Spleen (tissue), 11 donors: ENCODE data around the gene PTPRA. TPM values are rescaled to one million over a fixed set of nuclear protein-coding genes. Genes with fewer than 3 reads are reported as not detected.

Experiments used
- DNase-seq: peaks from one replicate; pipeline ENCODE4 v3.0.0-alpha.2; 2020
- H3K27ac ChIP-seq, 8 donors: fragments of 200-600 bp; sonication (generic) in 7 of 8; 1 replicate in 4 of 8; 2 replicates in 4 of 8; pipeline versions ENCODE4 v1.5.0 to v1.8.0; 2016 to 2021; ENCODE audit warnings: inconsistent platforms in 4 of 8, mild to moderate bottlenecking in 4 of 8, moderate library complexity in 1 of 8
- H3K27me3 ChIP-seq, 7 donors: fragments of 200-600 bp; sonication (generic) in 6 of 7; replicated peaks in 1 of 7; 1 replicate in 4 of 7; 2 replicates in 3 of 7; pipeline versions ENCODE4 v1.5.0 to v1.8.0; 2016 to 2021; ENCODE audit warnings: inconsistent platforms in 3 of 7, mild to moderate bottlenecking in 1 of 7
- H3K36me3 ChIP-seq, 6 donors: fragments of 200-600 bp; sonication (generic) in 5 of 6; 1 replicate in 4 of 6; 2 replicates in 2 of 6; pipeline versions ENCODE4 v1.5.0 to v1.8.0; 2016 to 2021; ENCODE audit warnings: inconsistent platforms in 2 of 6
- H3K4me1 ChIP-seq, 6 donors: fragments of 200-600 bp; sonication (generic) in 5 of 6; 1 replicate in 3 of 6; 2 replicates in 3 of 6; pipeline versions ENCODE4 v1.5.0 to v1.8.0; 2016 to 2021; ENCODE audit warnings: inconsistent platforms in 3 of 6
- H3K4me3 ChIP-seq, 8 donors: fragments of 200-600 bp; sonication (generic) in 7 of 8; 1 replicate in 4 of 8; 2 replicates in 4 of 8; pipeline versions ENCODE4 v1.5.0 to v1.8.0; 2016 to 2021; ENCODE audit warnings: inconsistent platforms in 4 of 8, mild to moderate bottlenecking in 4 of 8, moderate library complexity in 2 of 8
- H3K9me3 ChIP-seq, 8 donors: fragments of 200-600 bp; sonication (generic) in 7 of 8; 1 replicate in 4 of 8; 2 replicates in 4 of 8; pipeline versions ENCODE4 v1.5.0 to v1.8.0; 2016 to 2021; ENCODE audit warnings: inconsistent platforms in 4 of 8
- POLR2A ChIP-seq, 3 donors: fragments of 450-650 bp; IDR thresholded peaks; one replicate each; pipeline ENCODE4 v1.5.1; 2017; ENCODE audit warnings: antibody characterized with exemption in 3 of 3, mild to moderate bottlenecking in 1 of 3
- POLR2AphosphoS5 ChIP-seq, 3 donors: sonication (generic); formaldehyde crosslinking; IDR thresholded peaks; one replicate each; pipeline ENCODE4 v1.5.1; 2017; ENCODE audit warnings: antibody characterized with exemption in 3 of 3
- WGBS, 5 donors: extraction: QIAGEN DNeasy Blood & Tissue Kit in 3 of 5; methylation state at CpG; one replicate each; pipeline versions ENCODE4 v1.1.5 to v1.1.7; 2013 to 2018; 5-methylcytosine and 5-hydroxymethylcytosine counted together
- intact Hi-C: fragments of 100-400 bp; cut with DNase I; formaldehyde crosslinking; loops from one replicate; pipeline ENCODE4 v1.15.0; 2023; ENCODE audit warnings: low total_unique reads
- polyA plus RNA-seq, 3 donors: library from polyadenylated mRNA; stranded (reverse); fragments of 200-250 nt; gene quantifications; one replicate each; pipeline ENCODE4 v1.2.1, GENCODE V29; 2013
- total RNA-seq, 7 donors: library from RNA; depleted of rRNA in 3 of 7; stranded (reverse); fragments of >200 nt in 3 of 7; fragmentation: NEBNext Ultra II Directional in 4 of 7; extraction: Animal tissue kit (Norgen Biotek cat#: 25700) in 4 of 7; gene quantifications; one replicate each; pipeline versions ENCODE4 v1.1.0 to v1.2.1, GENCODE V29; 2016 to 2021
- TF ChIP-seq, protein P1 (sequence below), 11 experiments: fragments of 200-600 bp in 7 of 11; fragments of 450-650 bp in 4 of 11; sonication (generic) in 4 of 11; IDR thresholded peaks in 8 of 11; conservative IDR thresholded peaks in 3 of 11; 1 replicate in 7 of 11; 2 replicates in 4 of 11; pipeline versions ENCODE4 v1.4.0 to v1.8.0; 2016 to 2021; ENCODE audit warnings: antibody characterized with exemption in 11 of 11, inconsistent platforms in 4 of 11, mild to moderate bottlenecking in 1 of 11
- donor health status: healthy with polysubstance abuse.
- donor health status: DM: no; HTN: no; CAD: no; lungs with moderate emphysema.
- donor health status: DM: no; HTN: no; CAD: no.
- donor health status: Bipolar disorder and iron deficiency.
- donor health status: healthy.
- donor health status: DM: no; HTN: no; CAD: no.
- donor health status: DM: yes; HTN: yes; CAD: no.

Gene PTPRA
- total and polyA plus RNA-seq, 10 donors = 15.3 to 65.5 (median 52.4) TPM

DNA sequence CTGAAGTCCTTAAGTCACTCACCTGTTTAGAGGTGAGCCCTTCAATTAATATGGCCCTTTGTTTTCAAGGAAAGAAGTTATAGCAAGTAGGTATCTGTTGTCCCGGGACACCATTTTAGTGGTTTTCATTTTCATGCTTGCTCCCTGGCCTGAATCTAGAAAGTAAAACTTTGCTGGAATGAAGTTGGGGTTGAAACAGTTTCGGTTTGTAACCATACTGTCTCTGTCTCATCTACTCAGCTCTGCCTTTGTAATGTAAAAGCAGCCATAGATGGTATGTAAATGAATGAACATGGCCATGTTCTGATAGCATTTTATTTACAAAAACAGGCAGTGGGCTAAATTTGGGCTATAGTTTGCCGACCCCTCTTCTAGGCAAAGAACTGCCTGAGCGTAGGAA lies 105.2 kb downstream of the PTPRA start:
- WGBS, 5 donors = 75 to 89% (median 75%) methylated on average over 4 of the region's 4 CpGs
- peaks cover 0 to 12% (median 5%) of the 10 kb centered on the region in 6 donors for H3K4me1 ChIP-seq
- no peaks in the 10 kb centered on the region for H3K9me3 ChIP-seq
- no peak overlapping the region for H3K27ac ChIP-seq
- intact Hi-C loops = no loop called here
- no peaks in the 10 kb centered on the region for H3K27me3 ChIP-seq
- no peak for TF ChIP-seq POLR2A (IDR thresholded peaks at IDR 0.05)
- TF ChIP-seq POLR2AphosphoS5 (IDR thresholded peaks at IDR 0.05) = no peak
- TF ChIP-seq, protein P1, sequence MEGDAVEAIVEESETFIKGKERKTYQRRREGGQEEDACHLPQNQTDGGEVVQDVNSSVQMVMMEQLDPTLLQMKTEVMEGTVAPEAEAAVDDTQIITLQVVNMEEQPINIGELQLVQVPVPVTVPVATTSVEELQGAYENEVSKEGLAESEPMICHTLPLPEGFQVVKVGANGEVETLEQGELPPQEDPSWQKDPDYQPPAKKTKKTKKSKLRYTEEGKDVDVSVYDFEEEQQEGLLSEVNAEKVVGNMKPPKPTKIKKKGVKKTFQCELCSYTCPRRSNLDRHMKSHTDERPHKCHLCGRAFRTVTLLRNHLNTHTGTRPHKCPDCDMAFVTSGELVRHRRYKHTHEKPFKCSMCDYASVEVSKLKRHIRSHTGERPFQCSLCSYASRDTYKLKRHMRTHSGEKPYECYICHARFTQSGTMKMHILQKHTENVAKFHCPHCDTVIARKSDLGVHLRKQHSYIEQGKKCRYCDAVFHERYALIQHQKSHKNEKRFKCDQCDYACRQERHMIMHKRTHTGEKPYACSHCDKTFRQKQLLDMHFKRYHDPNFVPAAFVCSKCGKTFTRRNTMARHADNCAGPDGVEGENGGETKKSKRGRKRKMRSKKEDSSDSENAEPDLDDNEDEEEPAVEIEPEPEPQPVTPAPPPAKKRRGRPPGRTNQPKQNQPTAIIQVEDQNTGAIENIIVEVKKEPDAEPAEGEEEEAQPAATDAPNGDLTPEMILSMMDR (IDR thresholded peaks at IDR 0.05 in 8 of 11, conservative IDR thresholded peaks at IDR 0.05 in 3 of 11) = no peak
- no peak for DNase-seq
- H3K36me3 ChIP-seq = peaks cover 0 to 28% (median 0%) of the 10 kb centered on the region in 6 donors
- H3K4me3 ChIP-seq = no peak overlapping the region

DNA sequence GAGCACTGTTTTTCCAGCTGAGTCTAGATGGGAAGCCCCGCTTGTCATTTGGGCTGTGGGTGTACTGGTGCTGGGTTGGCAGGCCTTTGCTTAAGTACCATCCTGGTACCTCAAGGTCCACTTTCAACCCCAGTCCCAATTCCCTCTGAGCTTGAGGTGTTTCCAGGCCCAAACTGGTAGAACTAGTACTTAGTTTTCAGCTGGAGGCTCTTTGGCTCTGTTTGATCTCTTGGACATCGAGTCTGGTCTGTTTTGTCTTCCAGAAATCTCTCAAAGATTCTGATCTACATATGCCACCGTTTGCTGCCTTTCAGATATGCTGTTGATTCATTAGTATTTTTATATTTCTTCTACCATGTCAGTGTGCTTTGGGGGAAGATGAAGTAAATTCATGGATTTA lies 108.4 kb downstream of the PTPRA start:
- Histone ChIP-seq H3K27ac (no peak overlapping the region), H3K4me3 (no peak overlapping the region), H3K36me3 (peaks cover 0 to 35% (median 3%) of the 10 kb centered on the region in 6 donors), H3K27me3 (no peaks in the 10 kb centered on the region), H3K9me3 (no peaks in the 10 kb centered on the region), H3K4me1 (peaks cover 3 to 43% (median 23%) of the 10 kb centered on the region in 6 donors)
- WGBS, 5 donors = 75 to 96% (median 90%) methylated on average over 3 of the region's 3 CpGs
- no peak for DNase-seq
- TF ChIP-seq, protein P1 (IDR thresholded peaks at IDR 0.05 in 8 of 11, conservative IDR thresholded peaks at IDR 0.05 in 3 of 11) = no peak
- TF ChIP-seq POLR2A (IDR thresholded peaks at IDR 0.05) = no peak
- no peak for TF ChIP-seq POLR2AphosphoS5 (IDR thresholded peaks at IDR 0.05)
- intact Hi-C loops = no loop called here

DNA sequence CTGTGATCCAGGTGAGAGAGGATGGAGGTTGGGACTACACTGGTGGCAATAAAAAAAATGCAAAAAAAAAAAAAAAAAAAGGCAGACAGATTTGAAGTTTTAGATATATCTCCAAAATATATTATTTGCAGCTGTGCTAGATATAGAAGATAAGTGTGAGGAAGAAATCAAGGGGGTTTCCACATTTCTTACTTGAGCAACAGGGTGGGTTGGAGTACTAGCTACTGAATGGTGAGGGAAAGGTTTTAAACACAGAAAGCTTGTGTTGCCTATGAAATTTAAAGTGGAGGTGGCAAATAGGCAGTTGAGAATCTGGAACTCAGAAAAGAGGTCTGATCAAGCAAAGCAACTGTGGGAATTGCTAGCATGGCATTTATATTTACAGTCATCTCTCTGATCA lies 110.2 kb downstream of the PTPRA start:
- Histone ChIP-seq H3K4me1 (peaks cover 3 to 51% (median 23%) of the 10 kb centered on the region in 6 donors), H3K27ac (peak overlapping the region in 3 of 8 donors; percentile 13 to 68 (median 48)), H3K9me3 (no peaks in the 10 kb centered on the region), H3K4me3 (no peak overlapping the region), H3K36me3 (peaks cover 0 to 54% (median 19%) of the 10 kb centered on the region in 6 donors), H3K27me3 (no peaks in the 10 kb centered on the region)
- DNase-seq = no peak
- TF ChIP-seq, protein P1 (IDR thresholded peaks at IDR 0.05 in 8 of 11, conservative IDR thresholded peaks at IDR 0.05 in 3 of 11) = no peak
- no peak for TF ChIP-seq POLR2AphosphoS5 (IDR thresholded peaks at IDR 0.05)
- no peak for TF ChIP-seq POLR2A (IDR thresholded peaks at IDR 0.05)
- intact Hi-C loops = no loop called here

DNA sequence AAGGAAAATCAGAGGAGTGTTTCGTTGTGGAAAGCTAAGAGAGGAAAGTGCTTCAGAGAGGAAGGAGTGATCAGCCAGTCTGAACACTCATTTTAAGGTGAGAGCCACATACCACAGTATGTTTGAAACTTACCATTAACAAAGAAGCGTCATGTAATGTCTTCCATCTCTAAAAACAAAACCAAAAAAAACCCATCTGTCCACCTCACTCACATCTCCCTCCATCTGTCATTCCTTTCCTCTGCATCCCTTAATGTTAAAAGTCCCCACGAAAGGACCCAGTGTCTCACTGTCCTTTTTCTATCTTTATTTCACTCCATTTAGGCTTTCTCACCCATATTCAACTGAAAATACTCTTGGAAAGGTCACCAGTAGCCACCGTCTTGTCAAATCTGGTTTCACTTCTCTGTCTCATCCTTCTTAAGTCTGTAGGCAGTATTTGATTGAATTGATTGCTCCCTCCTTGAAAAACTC lies 110.8 kb downstream of the PTPRA start:
- 57 to 69% (median 58%) methylated on average over 4 of the region's 4 CpGs for WGBS, 5 donors
- intact Hi-C loops = no loop called here
- peaks cover 3 to 51% (median 23%) of the 10 kb centered on the region in 6 donors for H3K4me1 ChIP-seq
- peak overlapping the region in 3 of 8 donors; percentile 13 to 68 (median 48) for H3K27ac ChIP-seq
- H3K4me3 ChIP-seq = no peak overlapping the region
- TF ChIP-seq, protein P1 (IDR thresholded peaks at IDR 0.05 in 8 of 11, conservative IDR thresholded peaks at IDR 0.05 in 3 of 11) = no peak
- TF ChIP-seq POLR2AphosphoS5 (IDR thresholded peaks at IDR 0.05) (no peak), POLR2A (IDR thresholded peaks at IDR 0.05) (no peak)
- H3K36me3 ChIP-seq = peaks cover 0 to 60% (median 25%) of the 10 kb centered on the region in 6 donors
- H3K27me3 ChIP-seq = no peaks in the 10 kb centered on the region
- no peaks in the 10 kb centered on the region for H3K9me3 ChIP-seq
- DNase-seq = no peak
